A673 (cell line): ENCODE results near the gene FOXN1. TPM values are rescaled to one million over a fixed set of nuclear protein-coding genes. Genes with fewer than 3 reads are reported as not detected.

ENCODE experiments used
- BruUV-seq: library from RNA; stranded (reverse); fragments of 400-500 nt; replicated peaks from 2 replicates; lab custom pipeline; 2021; lab: Mats Ljungman, UMichigan
- CTCF ChIA-PET: fragments of 300-600 bp; sonication (Branson Sonifier 250); formaldehyde crosslinking; loops from one replicate; lab custom pipeline; 2022; ENCODE audit warnings: antibody characterized with exemption; lab: Charles Lee
- POLR2A ChIA-PET: fragments of 300-600 bp; sonication (Branson Sonifier 250); formaldehyde crosslinking; loops from one replicate; lab custom pipeline; 2022; ENCODE audit warnings: antibody characterized with exemption; ENCODE audit not compliant: low non-redundant PET; lab: Charles Lee
- DNase-seq: peaks from one replicate; pipeline ENCODE4 v3.0.0-alpha.2; 2015; ENCODE audit warnings: low spot score
- H3K27ac ChIP-seq: fragments of 200-600 bp; sonication (generic); 2 replicates; pipeline ENCODE4 v1.5.1; 2016; ENCODE audit warnings: mixed run types, low read depth, mild to moderate bottlenecking, mixed read lengths, antibody characterized with exemption, low read length; ENCODE audit not compliant: poor library complexity, severe bottlenecking
- H3K27me3 ChIP-seq: fragments of 200-600 bp; sonication (generic); replicated peaks from 2 replicates; pipeline ENCODE4 v1.6.1; 2017; ENCODE audit warnings: mixed run types, low read depth, mild to moderate bottlenecking, mixed read lengths, antibody characterized with exemption, low read length; ENCODE audit not compliant: insufficient read depth, poor library complexity
- H3K36me3 ChIP-seq: fragments of 200-600 bp; sonication (generic); 2 replicates; pipeline ENCODE4 v1.6.1; 2016; ENCODE audit warnings: mixed run types, mild to moderate bottlenecking, mixed read lengths, antibody characterized with exemption, low read length; ENCODE audit not compliant: insufficient read depth, poor library complexity, severe bottlenecking
- H3K4me1 ChIP-seq: fragments of 200-600 bp; sonication (generic); 2 replicates; pipeline ENCODE4 v1.6.1; 2017; ENCODE audit warnings: mixed run types, mild to moderate bottlenecking, mixed read lengths, antibody characterized with exemption, low read length; ENCODE audit not compliant: insufficient read depth, poor library complexity, severe bottlenecking
- H3K4me3 ChIP-seq: fragments of 200-600 bp; sonication (generic); 2 replicates; pipeline ENCODE4 v1.5.1; 2016; ENCODE audit warnings: low read depth, mixed run types, mild to moderate bottlenecking, mixed read lengths, low read length; ENCODE audit not compliant: poor library complexity, severe bottlenecking
- H3K9me3 ChIP-seq: fragments of 200-600 bp; sonication (generic); 2 replicates; pipeline ENCODE4 v1.6.1; 2016; ENCODE audit warnings: mixed run types, low read depth, mild to moderate bottlenecking, mixed read lengths, antibody characterized with exemption, low read length; ENCODE audit not compliant: poor library complexity, severe bottlenecking
- EZH2 ChIP-seq: fragments of 200-600 bp; sonication (generic); IDR thresholded peaks from 2 replicates; pipeline ENCODE4 v1.6.1; 2017; ENCODE audit warnings: borderline replicate concordance, low read depth, mild to moderate bottlenecking, mixed read lengths, antibody characterized with exemption, low read length; ENCODE audit not compliant: poor library complexity, severe bottlenecking
- intact Hi-C: fragments of 100-400 bp; cut with micrococcal nuclease; formaldehyde crosslinking; loops from one replicate; pipeline ENCODE4 v1.10.0; 2022; ENCODE audit not compliant: unreplicated experiment
- total RNA-seq: library from RNA; stranded (reverse); gene quantifications from 2 replicates; pipeline ENCODE4 v1.2.3, GENCODE V29; 2021
- TF ChIP-seq, protein P1 (sequence below): fragments of 300-800, 200-600 bp; sonication (generic); conservative IDR thresholded peaks from 2 replicates; pipeline ENCODE4 v1.5.1; 2017; ENCODE audit warnings: low read depth, mild to moderate bottlenecking, antibody characterized with exemption, low read length, moderate library complexity, mixed read lengths

Gene FOXN1
- total RNA-seq, 1 experiment from 2014 or later = not detected

DNA sequence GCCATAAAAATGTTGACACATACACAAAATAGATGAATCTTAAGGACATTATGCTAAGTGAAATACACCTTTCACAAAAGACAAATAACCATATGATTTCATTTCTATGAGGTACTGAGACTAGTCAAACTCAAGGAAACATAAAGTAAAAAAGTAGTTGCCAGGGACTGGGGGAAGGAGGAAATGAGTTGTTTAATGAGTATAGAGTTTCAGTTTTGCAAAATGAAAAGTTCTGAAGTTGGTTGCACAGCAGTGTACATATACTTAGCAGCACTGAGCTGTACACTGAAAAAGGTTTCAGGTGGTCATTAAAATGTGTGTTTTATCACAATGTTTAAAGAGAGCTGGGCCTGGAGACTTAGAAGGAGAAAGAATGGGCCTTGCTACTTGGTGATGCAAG is 37.4 kb upstream of the FOXN1 start:
- ChIA-PET POLR2A (no interaction called here), CTCF (no interaction called here)
- TF ChIP-seq, protein P1, sequence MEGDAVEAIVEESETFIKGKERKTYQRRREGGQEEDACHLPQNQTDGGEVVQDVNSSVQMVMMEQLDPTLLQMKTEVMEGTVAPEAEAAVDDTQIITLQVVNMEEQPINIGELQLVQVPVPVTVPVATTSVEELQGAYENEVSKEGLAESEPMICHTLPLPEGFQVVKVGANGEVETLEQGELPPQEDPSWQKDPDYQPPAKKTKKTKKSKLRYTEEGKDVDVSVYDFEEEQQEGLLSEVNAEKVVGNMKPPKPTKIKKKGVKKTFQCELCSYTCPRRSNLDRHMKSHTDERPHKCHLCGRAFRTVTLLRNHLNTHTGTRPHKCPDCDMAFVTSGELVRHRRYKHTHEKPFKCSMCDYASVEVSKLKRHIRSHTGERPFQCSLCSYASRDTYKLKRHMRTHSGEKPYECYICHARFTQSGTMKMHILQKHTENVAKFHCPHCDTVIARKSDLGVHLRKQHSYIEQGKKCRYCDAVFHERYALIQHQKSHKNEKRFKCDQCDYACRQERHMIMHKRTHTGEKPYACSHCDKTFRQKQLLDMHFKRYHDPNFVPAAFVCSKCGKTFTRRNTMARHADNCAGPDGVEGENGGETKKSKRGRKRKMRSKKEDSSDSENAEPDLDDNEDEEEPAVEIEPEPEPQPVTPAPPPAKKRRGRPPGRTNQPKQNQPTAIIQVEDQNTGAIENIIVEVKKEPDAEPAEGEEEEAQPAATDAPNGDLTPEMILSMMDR = no peak
- TF ChIP-seq EZH2 = no peak

DNA sequence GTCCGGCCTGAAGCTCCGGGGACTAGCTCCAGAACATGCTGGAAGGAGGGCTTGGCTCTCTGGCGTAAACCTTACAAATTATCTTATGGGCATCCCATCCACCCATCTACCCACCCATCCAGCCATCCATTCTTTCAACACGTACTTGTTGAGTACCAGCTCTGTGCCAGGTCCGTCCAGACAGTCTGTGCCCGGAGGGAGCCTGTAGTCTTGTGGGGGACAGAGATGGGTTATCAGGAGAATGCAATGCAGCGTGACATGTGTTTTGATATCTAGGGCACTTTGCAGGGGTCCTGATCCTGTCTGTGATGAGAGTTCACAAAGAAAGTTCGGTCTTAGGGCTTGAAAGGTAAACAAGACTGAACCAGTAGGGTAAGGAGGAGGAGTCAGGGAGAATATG is 36.8 kb upstream of the FOXN1 start:
- Histone ChIP-seq H3K9me3 (no peaks in the 10 kb centered on the region), H3K27ac (no peak overlapping the region), H3K4me3 (no peak overlapping the region), H3K27me3 (no peaks in the 10 kb centered on the region), H3K4me1 (no peaks in the 10 kb centered on the region), H3K36me3 (no peaks in the 10 kb centered on the region)
- DNase-seq = no peak
- CTCF ChIA-PET = no interaction called here
- BruUV-seq = no TSS peak
- intact Hi-C loops = no loop called here
- TF ChIP-seq EZH2 = no peak
- TF ChIP-seq, protein P1 = no peak
- POLR2A ChIA-PET = no interaction called here

More for the DNA sequence above, 37.4 kb upstream of the FOXN1 start:
- no peaks in the 10 kb centered on the region for H3K27me3 ChIP-seq
- intact Hi-C loops = no loop called here
- DNase-seq = no peak
- H3K4me1 ChIP-seq = no peaks in the 10 kb centered on the region
- H3K36me3 ChIP-seq = no peaks in the 10 kb centered on the region
- BruUV-seq = no TSS peak
- no peaks in the 10 kb centered on the region for H3K9me3 ChIP-seq
- H3K27ac ChIP-seq = no peak overlapping the region
- H3K4me3 ChIP-seq = no peak overlapping the region

DNA sequence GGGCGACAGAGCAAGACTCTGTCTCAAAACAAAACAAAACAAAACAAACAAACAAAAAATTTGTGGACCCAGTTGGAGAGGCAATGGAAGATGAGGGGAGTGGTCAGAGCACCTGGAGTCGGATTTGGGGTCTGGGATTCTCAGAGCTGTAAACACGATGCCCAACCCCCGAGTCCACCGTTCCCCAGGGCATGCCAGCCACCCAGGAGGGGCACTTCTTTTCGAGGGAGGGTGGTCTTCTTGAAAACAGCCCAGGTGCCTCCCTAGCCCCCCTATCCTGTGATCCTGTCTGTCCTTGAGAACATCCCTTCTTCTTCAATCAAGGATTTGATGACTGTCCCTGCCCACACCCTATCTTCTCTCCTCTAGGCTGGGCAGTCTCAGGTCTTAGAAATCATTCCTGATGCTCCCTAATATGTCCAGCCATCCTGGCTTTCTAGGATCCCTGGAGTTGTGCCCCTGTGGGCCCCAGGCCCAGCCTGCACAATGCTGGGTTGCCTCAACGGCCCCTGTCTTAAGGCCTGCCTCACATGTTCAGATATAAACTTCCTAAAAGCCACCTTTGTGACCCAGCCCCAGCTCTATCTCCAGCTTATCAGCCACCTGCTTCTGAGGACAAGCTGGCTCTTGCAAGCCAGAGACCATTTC is 35.8 kb upstream of the FOXN1 start:
- ChIA-PET POLR2A (no interaction called here), CTCF (no interaction called here)
- H3K9me3 ChIP-seq = no peaks in the 10 kb centered on the region
- TF ChIP-seq, protein P1 = no peak
- no peak for TF ChIP-seq EZH2
- H3K36me3 ChIP-seq = no peaks in the 10 kb centered on the region
- BruUV-seq = no TSS peak
- H3K27me3 ChIP-seq = no peaks in the 10 kb centered on the region
- H3K4me1 ChIP-seq = no peaks in the 10 kb centered on the region
- no peak for DNase-seq
- intact Hi-C loops = no loop called here
- no peak overlapping the region for H3K4me3 ChIP-seq
- H3K27ac ChIP-seq = no peak overlapping the region
